A204.1 (cell line): ENCODE results near the gene ABCC3.
"Not testable (repeated sequence)": the region's sequence is repeated elsewhere in the genome, so short reads cannot be mapped to it uniquely, and the experiment has no call there.

Source experiments
- FAIRE-seq: peaks from 2 replicates; lab custom pipeline; 2012; peaks lifted over from hg19 to GRCh38; lab: Jason Lieb, UNC

ABCC3 gene

DNA sequence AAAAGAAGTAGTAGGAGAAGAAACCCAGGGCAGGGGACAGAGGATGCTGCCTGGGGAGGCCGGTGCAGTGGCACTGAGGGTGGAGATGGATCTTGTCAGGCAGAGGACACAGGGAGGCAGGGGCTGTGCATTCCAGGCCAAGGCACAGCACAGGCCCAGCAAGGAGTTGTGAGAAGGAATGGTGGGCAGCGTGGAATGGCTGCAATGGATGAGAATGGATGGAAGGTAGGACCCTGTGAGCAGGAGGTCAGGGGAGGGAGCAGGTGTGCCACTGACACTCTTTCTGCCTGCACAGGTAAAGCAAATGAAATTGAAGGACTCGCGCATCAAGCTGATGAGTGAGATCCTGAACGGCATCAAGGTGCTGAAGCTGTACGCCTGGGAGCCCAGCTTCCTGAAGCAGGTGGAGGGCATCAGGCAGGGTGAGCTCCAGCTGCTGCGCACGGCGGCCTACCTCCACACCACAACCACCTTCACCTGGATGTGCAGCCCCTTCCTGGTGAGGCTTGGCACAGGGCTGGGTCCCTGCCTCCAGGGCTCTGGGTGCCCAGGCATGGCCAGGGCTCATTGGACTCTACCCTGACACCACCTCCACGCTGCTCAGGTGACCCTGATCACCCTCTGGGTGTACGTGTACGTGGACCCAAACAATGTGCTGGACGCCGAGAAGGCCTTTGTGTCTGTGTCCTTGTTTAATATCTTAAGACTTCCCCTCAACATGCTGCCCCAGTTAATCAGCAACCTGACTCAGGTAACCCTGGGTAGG lies 32.8 kb downstream of the ABCC3 start:
- FAIRE-seq: no peak

DNA sequence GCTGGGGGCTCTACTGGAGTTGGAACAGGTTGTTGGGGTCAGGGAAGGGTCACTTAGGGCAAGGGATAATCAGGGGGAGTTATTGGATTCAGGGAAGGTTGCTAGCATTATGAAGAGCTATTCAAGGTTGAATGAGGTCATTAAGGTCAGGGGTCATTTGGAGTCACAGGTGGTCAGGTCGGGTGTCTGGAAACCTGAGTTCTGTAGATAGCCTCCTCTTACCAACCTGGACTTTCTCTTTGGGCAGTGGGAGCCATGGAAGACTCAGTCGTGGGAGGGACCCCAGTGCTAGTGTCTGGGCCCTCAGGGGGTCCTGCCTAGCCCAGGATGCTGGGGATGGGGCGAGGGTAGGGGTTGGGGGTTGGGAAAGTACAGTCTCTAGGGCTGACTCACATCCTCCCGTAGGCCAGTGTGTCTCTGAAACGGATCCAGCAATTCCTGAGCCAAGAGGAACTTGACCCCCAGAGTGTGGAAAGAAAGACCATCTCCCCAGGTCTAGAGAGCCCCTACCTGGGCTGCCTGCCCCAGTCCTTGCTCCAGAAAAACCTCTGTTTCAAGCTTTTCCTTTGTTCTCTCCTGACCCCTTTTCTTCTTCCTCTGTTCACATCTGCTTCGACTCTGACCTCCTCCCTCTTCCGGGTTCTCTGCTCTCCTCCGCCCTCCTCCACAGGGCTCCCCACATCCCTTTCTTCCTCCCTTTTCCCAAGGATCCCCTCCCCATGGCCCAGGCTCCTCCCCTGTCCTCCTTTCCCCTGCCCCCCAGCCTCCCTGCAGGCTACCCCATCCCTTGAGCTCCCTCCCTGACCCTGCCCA lies 33.5 kb downstream of the ABCC3 start:
- no peak for FAIRE-seq

DNA sequence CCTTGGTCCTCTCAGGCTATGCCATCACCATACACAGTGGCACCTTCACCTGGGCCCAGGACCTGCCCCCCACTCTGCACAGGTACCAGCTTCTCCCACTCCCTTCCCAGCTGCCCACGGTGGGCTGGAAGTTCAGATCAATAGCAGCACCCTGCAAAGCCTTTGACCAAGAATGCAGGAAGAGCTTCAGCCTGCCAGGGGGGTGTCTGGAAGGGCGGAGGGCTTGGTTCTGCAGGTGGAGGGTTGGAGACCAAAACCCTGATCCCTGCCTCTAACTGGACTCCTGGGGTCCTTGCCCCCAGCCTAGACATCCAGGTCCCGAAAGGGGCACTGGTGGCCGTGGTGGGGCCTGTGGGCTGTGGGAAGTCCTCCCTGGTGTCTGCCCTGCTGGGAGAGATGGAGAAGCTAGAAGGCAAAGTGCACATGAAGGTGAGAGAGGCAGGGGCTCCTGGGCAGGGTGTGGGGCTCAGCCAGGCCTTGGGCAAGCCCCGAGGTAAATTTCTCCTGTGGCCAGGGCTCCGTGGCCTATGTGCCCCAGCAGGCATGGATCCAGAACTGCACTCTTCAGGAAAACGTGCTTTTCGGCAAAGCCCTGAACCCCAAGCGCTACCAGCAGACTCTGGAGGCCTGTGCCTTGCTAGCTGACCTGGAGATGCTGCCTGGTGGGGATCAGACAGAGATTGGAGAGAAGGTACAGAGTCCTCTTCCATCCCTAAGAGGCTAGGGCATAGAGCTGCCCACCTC lies 34.3 kb downstream of the ABCC3 start:
- FAIRE-seq: no peak

DNA sequence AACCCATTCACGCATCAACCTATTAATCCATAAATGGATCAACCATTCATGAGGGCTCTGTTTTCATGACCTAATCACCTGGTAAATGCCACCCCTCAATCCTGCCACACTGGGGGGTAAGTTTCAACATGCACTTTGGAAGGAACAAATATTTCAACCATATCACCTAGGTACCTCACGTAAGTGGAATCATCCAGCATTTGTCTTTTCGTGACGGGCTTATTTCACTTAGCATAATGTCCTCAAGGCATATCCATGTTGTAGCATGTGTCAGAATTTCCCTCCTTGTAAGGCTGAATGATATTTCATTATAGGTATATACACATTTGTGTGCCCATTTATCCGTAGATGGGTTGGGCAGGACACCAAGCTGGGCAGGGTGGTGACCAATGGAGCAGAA lies 37.4 kb downstream of the ABCC3 start:
- no peak for FAIRE-seq

DNA sequence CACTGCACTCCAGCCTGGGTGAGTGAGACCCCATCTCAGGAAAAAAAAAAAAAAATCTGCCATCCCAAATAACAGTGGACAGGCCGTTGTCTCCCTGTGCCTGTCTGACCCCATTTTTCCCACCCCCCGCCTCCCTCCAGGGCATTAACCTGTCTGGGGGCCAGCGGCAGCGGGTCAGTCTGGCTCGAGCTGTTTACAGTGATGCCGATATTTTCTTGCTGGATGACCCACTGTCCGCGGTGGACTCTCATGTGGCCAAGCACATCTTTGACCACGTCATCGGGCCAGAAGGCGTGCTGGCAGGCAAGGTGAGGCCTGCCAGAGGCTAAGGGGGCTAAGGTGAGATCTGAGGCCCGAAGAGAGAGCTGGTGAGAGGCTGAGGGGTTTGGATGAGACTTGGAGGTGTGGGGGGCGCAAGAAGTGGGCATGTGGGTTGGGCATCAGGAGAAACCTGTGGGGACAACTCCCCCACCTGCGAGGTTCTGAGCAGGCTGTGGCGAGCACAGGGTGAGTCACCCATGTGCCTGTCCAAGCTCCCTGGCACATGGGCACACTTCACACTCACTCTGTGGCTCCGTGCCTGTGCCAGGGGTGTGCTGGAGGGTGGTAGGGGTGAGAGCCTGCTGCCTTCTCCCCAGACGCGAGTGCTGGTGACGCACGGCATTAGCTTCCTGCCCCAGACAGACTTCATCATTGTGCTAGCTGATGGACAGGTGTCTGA lies 38.3 kb downstream of the ABCC3 start:
- FAIRE-seq: no peak

DNA sequence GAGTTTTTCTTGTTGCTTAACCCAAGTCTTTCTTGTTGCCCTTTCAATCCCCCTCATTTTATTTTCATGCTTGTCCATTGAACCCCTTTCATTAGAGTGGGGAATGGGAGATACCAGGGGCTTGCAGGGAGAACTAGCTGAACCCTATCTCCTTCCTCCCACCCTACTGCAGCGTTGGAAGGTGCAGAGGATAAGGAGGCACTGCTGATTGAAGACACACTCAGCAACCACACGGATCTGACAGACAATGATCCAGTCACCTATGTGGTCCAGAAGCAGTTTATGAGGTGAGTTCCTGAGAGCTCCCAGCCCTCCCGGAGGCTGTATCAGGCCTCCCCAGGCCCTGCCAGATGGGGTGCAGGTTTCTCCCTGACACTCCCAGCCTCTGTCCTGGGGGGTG lies 40.5 kb downstream of the ABCC3 start:
- FAIRE-seq: no peak

DNA sequence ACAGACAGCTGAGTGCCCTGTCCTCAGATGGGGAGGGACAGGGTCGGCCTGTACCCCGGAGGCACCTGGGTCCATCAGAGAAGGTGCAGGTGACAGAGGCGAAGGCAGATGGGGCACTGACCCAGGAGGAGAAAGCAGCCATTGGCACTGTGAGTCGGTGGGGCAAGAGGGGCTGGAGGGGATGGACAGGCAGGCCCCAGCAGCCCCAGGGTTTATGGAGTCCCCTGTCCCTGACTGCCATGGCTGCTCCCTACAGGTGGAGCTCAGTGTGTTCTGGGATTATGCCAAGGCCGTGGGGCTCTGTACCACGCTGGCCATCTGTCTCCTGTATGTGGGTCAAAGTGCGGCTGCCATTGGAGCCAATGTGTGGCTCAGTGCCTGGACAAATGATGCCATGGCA lies 40.9 kb downstream of the ABCC3 start:
- FAIRE-seq: no peak

DNA sequence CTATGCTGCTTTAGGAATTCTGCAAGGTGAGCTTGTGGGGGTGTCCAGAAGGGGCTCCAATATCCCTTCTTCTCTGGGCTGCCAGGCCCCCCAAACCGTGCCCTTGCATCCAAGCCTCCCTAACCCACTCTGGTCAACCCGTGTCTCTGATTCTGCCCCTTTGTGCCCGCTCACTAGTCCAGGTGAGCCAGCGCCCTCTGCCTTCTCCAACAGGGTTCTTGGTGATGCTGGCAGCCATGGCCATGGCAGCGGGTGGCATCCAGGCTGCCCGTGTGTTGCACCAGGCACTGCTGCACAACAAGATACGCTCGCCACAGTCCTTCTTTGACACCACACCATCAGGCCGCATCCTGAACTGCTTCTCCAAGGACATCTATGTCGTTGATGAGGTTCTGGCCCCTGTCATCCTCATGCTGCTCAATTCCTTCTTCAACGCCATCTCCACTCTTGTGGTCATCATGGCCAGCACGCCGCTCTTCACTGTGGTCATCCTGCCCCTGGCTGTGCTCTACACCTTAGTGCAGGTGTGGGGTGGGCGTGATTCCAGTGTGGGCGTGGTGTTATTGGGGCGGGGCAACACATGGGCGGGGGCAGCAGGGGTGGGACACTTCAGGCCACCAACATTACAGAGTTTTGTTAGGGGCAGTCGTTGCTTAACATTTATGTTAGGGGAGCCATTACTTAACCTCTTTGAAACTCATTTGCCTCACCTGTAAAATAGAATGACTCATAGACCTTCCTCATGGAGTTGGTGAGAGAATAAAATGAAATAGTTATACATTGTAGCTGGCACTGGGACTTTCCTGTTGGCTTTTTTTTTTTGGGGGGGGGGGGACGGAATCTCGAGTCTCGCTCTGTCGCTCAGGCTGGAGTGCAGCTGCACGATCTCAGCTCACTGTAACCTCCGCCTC lies 41.6 kb downstream of the ABCC3 start:
- FAIRE-seq: no peak

DNA sequence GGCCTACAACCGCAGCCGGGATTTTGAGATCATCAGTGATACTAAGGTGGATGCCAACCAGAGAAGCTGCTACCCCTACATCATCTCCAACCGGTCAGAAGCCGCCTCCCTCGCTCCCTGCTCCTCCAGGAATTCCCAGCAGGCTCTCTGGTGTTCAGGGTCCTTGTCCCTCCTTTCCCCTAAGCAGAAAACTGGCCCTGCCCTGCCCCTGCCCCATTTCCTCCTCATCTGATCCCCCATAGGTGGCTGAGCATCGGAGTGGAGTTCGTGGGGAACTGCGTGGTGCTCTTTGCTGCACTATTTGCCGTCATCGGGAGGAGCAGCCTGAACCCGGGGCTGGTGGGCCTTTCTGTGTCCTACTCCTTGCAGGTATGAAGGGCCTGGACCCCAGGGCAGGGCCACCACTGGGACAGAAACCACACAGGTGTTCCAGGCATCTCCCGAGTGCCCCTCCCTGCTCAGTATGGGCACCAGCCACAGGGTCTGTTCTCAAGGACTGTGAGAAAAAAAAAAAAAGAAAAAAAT lies 43.2 kb downstream of the ABCC3 start:
- FAIRE-seq: no peak

DNA sequence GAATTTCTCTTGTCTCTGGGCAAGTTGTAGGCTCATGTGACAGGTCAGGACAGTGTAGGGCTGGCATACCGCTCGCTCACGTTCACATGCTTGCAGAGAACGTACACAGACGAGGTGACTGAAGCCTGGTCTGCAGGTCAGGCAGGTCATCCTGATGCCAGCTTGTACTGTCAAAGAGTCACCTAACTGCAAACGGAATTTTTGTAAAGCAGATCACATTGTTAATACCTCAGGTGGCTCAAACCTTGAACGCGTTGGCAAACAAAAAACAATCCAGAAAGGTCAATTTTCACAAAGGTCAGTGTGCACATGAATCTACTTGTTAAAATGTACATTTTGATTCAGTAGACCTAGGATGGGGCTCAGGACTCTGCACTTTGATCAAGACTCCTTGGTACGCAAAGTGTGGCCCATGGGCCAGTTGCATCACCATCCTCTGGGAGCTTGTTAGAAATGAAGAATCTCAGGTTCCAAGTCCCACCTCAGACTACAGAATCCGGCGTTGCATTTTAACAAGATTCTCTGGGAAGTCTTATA lies 44.4 kb downstream of the ABCC3 start:
- no peak for FAIRE-seq

DNA sequence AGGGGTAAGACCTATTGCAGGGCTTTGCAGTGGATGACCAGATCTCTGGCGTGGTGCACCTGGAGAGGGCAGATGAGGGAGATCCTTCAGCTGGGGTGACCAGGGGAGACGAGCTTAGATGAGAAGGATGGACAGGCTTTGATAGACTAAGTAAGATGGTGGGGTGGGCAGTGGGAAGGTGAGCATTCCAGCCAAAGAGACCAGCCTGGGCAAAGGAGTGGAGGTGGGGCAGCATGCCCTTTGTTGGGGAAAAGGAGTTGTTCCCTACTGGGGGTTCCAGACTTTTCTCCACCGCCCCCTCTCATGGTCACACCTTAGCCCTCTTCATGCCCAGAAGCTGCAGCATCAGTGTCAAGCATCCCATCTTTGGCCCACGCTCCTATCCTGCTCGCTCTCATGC lies 45.4 kb downstream of the ABCC3 start:
- no peak for FAIRE-seq

DNA sequence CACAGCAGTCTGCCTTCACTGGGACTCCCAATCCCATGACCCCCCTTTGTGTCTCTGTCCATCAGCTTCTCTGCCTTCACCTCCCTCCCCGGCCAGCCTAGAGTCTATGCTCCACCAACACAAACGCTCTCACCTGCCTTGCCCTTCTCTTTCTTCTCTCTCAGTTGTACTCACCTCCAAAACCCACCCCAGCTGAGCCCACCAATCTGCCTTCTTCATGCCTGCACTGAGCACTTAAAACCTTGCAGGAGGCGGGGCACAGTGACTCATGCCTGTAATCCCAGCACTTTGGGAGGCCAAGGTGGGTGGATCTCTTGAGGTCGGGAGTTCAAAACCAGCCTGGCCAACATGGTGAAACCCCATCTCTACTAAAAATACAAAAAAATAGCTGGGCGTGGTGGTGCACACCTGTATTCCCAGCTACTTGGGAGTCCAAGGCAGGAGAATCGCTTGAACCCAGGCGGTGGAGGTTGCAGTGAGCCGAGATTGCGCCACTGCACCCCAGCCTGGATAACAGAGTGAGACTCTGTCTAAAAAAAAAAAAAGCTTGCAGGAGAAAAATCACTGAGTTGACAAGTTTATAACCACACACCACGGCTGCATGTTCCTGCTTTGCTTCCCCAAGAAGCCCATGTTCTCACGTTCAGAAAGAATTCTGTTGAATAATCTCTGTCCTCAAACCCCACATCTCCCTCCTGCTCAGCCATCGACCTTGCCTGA lies 46.0 kb downstream of the ABCC3 start:
- FAIRE-seq: not testable (repeated sequence)

DNA sequence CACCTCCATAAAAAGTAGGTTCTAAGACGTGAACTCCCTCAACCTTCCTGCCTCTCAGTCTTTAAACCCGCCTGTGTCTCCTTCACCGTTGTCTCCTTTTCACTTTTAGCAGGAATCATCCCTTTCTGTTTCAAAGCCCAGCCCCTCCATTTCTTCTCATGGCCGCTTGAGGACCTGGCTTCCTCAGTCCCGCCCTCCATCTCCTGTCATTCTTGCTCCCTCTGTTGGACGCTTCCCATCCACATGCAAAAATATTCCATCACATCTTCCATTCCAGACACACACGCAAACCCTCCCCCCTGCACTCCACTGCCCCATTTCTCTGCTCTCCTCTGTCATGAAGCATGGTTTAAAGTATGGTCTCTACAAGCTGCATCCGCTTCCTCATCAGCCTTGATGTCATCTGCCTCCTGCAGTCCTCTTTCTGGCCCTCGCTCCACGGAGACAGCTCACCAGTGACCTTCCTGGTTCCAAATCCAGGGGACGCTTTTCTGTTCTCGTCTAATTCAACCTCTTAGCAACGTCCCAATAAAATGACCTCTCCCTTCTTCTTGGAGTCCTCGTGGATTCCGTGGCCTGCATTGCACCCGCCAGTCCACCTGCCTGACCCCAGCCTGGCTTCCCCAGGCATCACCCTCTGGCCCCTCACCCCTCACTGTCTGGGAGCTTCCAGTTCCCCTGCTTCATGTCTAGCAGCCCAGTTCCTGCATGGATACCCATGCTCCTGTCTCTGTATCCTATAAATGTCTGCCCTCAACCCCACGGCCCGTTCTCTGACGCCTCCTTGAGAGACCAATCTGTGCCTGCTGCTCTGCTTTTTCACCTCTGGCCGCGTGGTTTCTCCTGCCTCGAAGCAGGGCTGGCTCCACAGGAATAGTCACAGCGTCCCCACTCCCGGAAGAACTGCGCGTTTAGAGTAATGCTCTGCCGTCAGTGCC lies 46.9 kb downstream of the ABCC3 start:
- no peak for FAIRE-seq

DNA sequence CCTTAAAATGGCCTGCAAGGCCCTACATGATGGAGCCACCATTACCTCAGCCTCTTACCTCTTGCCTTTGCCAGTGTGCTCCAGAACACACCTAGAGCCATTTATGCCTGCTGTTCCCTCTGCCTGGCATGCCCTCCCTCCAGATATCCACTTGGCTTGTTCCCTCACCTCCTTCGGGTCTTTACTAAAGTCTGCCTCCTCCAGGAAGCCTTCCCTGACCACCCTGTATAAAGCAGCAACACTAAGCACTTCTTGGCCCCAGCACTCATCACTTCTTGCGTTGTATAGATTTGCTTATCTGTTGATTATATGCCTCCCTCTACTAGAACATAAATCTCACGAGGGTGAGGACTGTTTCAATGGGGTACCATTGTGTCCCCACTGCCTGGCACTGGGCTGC lies 47.8 kb downstream of the ABCC3 start:
- no peak for FAIRE-seq

DNA sequence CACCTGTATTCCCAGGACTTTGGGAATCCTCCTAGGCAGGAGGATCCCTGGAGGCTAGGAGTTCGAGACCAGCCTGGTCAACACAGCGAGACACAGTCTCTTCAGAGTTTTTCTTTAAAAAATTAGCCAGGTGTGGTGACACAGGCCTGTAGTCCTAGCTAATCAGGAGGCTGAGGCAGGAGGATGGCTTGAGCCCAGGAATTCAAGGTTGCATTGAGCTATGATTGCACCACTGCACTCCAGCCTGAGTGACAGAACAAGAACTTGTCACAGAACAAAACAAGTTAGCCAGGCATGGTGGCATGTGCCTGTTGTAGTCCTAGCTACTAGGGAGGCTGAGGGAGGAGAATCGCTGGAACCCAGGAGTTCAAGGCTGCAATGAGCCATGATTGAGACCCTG lies 48.3 kb downstream of the ABCC3 start:
- no peak for FAIRE-seq

DNA sequence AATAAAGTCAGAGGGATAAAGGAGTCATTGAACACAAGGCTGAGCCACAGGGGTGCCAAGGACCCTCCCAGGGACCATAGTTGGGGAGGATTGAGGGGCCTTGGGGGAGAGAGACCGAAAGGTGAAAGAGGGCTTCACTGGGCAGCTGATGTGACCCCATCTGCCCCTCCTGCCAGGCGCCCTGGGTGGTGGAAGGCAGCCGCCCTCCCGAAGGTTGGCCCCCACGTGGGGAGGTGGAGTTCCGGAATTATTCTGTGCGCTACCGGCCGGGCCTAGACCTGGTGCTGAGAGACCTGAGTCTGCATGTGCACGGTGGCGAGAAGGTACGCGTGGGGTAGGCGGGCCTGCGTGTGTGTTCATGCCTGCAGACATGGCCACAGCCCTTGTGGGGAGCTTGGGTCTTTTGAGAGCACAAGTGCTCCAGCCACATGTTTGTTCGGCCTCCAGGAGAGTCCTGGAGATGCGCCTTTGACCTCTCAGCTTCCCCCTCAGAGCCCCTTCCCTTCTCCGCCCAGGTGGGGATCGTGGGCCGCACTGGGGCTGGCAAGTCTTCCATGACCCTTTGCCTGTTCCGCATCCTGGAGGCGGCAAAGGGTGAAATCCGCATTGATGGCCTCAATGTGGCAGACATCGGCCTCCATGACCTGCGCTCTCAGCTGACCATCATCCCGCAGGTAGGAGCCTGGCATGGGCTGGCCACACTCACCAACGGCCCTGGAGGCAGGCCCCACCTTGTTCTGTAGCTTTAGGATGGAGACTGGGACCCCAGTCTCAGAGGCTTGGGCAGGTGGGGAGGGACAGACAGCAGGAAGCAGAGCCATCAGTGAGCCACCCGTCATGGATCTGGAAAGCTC lies 49.0 kb downstream of the ABCC3 start:
- FAIRE-seq: no peak

DNA sequence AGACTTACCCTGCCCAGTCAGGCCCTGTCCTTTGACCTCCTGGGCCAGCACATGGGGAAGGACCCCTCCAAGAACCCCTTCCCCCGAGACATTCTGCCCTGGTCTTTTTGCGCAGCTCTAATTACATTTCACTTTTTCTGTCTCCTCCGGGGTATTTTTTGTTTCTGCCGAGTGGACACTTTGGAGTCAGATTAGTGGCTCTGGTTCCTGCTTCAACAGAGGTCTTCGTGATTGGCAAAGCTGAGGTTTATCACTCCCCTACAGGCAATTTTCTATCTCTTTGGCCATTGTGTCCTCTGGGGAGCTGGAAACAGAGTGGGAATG lies 49.6 kb downstream of the ABCC3 start:
- FAIRE-seq: no peak
